ENCODE data around the gene NRAP.
A peak's percentile ranks its signal among the peaks of the same experiment; 100 is the strongest.

NRAP gene

DNA sequence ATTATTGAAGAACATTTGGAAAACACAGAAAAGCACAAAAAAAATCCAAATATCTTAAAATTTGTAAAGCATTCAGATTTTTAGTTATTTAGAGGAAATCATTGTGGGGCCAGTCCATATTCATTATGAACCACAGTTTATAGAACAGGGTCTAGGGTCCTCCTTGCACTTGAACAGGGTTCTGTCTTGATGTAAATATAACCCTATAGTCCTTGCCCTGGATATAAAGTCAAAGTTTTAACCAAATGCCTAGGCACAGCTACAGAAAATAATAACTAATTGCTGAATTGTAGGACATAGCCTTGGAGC is 41.5 kb upstream of the NRAP start:
- no peak for TF ChIP-seq EP300 (IDR thresholded peaks at IDR 0.05; ENCODE audit: borderline replicate concordance)
- TF ChIP-seq CREB1 (IDR thresholded peaks at IDR 0.05; ENCODE audit: low read depth): no peak
- TF ChIP-seq RAD21 (IDR thresholded peaks at IDR 0.05; ENCODE audit: low read depth): no peak
- no peak for TF ChIP-seq TCF12 (IDR thresholded peaks at IDR 0.05; ENCODE audit: low read depth)
- TF ChIP-seq, protein P1, sequence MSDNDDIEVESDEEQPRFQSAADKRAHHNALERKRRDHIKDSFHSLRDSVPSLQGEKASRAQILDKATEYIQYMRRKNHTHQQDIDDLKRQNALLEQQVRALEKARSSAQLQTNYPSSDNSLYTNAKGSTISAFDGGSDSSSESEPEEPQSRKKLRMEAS (IDR thresholded peaks at IDR 0.05): no peak
- TF ChIP-seq YY1 (IDR thresholded peaks at IDR 0.05; ENCODE audit: low read depth): no peak
- TF ChIP-seq TEAD4 (IDR thresholded peaks at IDR 0.05): no peak
- TF ChIP-seq, protein P2, sequence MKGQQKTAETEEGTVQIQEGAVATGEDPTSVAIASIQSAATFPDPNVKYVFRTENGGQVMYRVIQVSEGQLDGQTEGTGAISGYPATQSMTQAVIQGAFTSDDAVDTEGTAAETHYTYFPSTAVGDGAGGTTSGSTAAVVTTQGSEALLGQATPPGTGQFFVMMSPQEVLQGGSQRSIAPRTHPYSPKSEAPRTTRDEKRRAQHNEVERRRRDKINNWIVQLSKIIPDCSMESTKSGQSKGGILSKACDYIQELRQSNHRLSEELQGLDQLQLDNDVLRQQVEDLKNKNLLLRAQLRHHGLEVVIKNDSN (IDR thresholded peaks at IDR 0.05): no peak
- TF ChIP-seq NFIC (IDR thresholded peaks at IDR 0.05): no peak

DNA sequence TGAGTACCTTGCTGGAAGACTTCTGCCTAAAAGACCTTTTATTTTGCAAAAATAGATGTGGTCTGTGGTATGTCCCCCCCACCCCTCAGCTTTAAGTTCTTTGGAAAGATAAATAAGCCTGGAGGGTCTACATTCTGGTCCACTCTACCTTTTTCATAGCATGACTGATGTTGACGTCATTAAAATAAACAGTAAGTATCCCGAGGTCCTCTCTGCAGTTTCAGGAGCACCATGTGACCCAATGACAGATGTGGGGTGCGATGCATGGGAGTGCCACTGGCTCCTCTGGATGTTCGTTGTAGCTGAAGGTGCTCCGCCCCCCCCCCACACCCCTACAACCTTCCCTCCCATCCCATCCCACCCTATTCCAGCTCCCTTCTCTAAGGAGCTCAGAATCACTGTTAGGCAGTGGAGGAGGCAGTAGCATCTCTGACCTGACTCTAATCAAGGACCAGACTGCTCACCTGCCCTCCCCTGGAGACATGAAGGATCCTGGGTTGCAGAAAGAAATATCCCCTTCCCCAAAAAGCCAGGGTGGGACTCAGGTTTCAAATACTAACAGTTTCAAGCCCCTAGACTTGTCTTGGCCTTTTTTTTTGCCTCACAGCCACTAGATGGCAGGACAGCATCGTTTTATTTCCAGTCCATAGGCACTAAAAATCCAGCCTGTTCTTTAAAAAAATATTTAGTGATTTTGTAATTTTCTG is 40.9 kb upstream of the NRAP start:
- TF ChIP-seq, protein P1 (IDR thresholded peaks at IDR 0.05): no peak
- TF ChIP-seq FOXM1 (IDR thresholded peaks at IDR 0.05; ENCODE audit: borderline replicate concordance, low read depth) (no peak), RAD21 (IDR thresholded peaks at IDR 0.05; ENCODE audit: low read depth) (peak; percentile 82), NFIC (IDR thresholded peaks at IDR 0.05) (no peak), CREB1 (IDR thresholded peaks at IDR 0.05; ENCODE audit: low read depth) (no peak), YY1 (IDR thresholded peaks at IDR 0.05; ENCODE audit: low read depth) (no peak), TAF1 (IDR thresholded peaks at IDR 0.05; ENCODE audit: low read depth) (no peak)

DNA sequence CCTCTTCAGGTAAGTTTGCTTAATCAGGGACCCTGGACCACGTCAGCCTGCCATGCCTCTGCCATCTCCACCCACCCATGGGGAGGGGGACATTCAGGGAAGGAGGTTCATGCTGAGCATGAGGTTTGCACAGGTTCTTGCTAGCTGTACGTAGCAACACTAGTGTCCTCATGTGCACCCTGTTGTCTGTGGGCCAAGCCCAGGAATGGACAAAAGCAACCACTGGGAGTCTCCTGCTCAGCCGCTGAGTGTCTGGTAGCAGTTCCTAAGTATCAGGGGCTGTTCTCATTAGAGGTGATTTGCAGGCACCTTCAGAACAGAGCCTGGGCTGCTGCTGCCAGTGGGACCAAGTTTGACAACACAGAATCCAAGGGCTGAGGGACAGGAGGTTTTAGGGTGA is 33.8 kb upstream of the NRAP start:
- TF ChIP-seq EP300 (IDR thresholded peaks at IDR 0.05; ENCODE audit: borderline replicate concordance) (no peak), RAD21 (IDR thresholded peaks at IDR 0.05; ENCODE audit: low read depth) (no peak), FOXM1 (IDR thresholded peaks at IDR 0.05; ENCODE audit: borderline replicate concordance, low read depth) (no peak), TAF1 (IDR thresholded peaks at IDR 0.05; ENCODE audit: low read depth) (no peak), CEBPB (IDR thresholded peaks at IDR 0.05) (no peak)
- TF ChIP-seq, protein P2 (IDR thresholded peaks at IDR 0.05): no peak
- TF ChIP-seq, protein P1 (IDR thresholded peaks at IDR 0.05): no peak

DNA sequence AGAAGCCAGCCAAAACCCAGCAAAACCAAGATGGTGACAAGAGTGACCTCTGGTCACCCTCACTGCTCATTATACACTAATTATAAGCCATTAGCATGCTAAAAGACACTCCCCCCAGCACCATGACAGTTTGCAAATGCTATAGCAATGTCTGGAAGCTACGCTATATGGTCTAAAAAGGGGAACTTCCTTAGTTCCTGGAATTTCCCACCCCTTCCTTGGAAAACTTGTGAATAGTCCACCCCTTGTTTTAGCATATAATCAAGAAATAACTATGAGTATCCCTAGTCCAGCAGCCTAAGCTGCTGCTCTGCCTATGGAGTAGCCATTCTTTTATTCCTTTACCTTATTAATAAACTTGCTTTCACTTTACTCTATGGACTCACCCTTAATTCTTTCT is 31.9 kb upstream of the NRAP start:
- TF ChIP-seq, protein P1 (IDR thresholded peaks at IDR 0.05): no peak
- no peak for TF ChIP-seq YY1 (IDR thresholded peaks at IDR 0.05; ENCODE audit: low read depth)
- TF ChIP-seq, protein P3, sequence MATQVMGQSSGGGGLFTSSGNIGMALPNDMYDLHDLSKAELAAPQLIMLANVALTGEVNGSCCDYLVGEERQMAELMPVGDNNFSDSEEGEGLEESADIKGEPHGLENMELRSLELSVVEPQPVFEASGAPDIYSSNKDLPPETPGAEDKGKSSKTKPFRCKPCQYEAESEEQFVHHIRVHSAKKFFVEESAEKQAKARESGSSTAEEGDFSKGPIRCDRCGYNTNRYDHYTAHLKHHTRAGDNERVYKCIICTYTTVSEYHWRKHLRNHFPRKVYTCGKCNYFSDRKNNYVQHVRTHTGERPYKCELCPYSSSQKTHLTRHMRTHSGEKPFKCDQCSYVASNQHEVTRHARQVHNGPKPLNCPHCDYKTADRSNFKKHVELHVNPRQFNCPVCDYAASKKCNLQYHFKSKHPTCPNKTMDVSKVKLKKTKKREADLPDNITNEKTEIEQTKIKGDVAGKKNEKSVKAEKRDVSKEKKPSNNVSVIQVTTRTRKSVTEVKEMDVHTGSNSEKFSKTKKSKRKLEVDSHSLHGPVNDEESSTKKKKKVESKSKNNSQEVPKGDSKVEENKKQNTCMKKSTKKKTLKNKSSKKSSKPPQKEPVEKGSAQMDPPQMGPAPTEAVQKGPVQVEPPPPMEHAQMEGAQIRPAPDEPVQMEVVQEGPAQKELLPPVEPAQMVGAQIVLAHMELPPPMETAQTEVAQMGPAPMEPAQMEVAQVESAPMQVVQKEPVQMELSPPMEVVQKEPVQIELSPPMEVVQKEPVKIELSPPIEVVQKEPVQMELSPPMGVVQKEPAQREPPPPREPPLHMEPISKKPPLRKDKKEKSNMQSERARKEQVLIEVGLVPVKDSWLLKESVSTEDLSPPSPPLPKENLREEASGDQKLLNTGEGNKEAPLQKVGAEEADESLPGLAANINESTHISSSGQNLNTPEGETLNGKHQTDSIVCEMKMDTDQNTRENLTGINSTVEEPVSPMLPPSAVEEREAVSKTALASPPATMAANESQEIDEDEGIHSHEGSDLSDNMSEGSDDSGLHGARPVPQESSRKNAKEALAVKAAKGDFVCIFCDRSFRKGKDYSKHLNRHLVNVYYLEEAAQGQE (IDR thresholded peaks at IDR 0.05; ENCODE audit: low read depth): no peak
- no peak for TF ChIP-seq NFIC (IDR thresholded peaks at IDR 0.05)
- TF ChIP-seq EP300 (IDR thresholded peaks at IDR 0.05; ENCODE audit: borderline replicate concordance): no peak
- TF ChIP-seq, protein P2 (IDR thresholded peaks at IDR 0.05): no peak
- TF ChIP-seq CEBPB (IDR thresholded peaks at IDR 0.05): no peak
- no peak for TF ChIP-seq TEAD4 (IDR thresholded peaks at IDR 0.05)
- no peak for TF ChIP-seq EGR1 (IDR thresholded peaks at IDR 0.05)
- no peak for TF ChIP-seq TAF1 (IDR thresholded peaks at IDR 0.05; ENCODE audit: low read depth)
- TF ChIP-seq RAD21 (IDR thresholded peaks at IDR 0.05; ENCODE audit: low read depth): no peak
- TF ChIP-seq CREB1 (IDR thresholded peaks at IDR 0.05; ENCODE audit: low read depth): no peak

DNA sequence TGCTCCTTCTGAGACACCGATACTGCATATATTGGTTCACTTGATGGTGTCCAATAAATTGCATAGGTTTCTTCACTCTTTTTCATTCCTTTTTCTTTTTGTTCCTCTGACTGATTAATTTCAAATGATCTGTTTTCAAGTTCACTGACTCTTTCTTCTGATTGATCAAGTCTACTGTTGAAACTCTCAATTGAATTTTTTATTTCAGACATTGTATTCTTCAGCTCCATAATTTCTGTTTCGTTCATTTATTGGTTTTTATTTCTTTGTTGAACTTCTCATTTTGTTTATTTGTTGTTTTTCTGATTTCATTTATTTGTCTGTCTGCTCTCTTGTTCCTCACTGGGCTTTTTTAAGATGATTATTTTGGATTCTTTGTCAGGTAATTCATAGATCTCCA is 29.5 kb upstream of the NRAP start:
- TF ChIP-seq TCF12 (IDR thresholded peaks at IDR 0.05; ENCODE audit: low read depth) (no peak), FOXM1 (IDR thresholded peaks at IDR 0.05; ENCODE audit: borderline replicate concordance, low read depth) (no peak), CREB1 (IDR thresholded peaks at IDR 0.05; ENCODE audit: low read depth) (no peak), CEBPB (IDR thresholded peaks at IDR 0.05) (no peak), EP300 (IDR thresholded peaks at IDR 0.05; ENCODE audit: borderline replicate concordance) (no peak), TEAD4 (IDR thresholded peaks at IDR 0.05) (no peak), ZBTB7A (IDR thresholded peaks at IDR 0.05; ENCODE audit: low read depth) (no peak), YY1 (IDR thresholded peaks at IDR 0.05; ENCODE audit: low read depth) (no peak), RAD21 (IDR thresholded peaks at IDR 0.05; ENCODE audit: low read depth) (no peak), TAF1 (IDR thresholded peaks at IDR 0.05; ENCODE audit: low read depth) (no peak), EGR1 (IDR thresholded peaks at IDR 0.05) (no peak)
- TF ChIP-seq, protein P2 (IDR thresholded peaks at IDR 0.05): no peak
- TF ChIP-seq, protein P1 (IDR thresholded peaks at IDR 0.05): no peak
- TF ChIP-seq, protein P3 (IDR thresholded peaks at IDR 0.05; ENCODE audit: low read depth): no peak

All from Ishikawa (cell line).